Kidney (tissue), 14 donors: Measurements from ENCODE around the gene MLLT1. TPM values are rescaled to one million over a fixed set of nuclear protein-coding genes. Genes with fewer than 3 reads are reported as not detected.

ENCODE experiments used
- DNase-seq, 5 donors: peaks; one replicate each; pipeline ENCODE4 v3.0.0-alpha.2; 2013 to 2020
- FAIRE-seq: peaks from 2 replicates; lab custom pipeline; 2012; peaks lifted over from hg19 to GRCh38; lab: Jason Lieb, UNC
- H3K27ac ChIP-seq, 2 donors: one replicate each; pipeline ENCODE4 v1.7.0; 2013; ENCODE audit warnings: low read depth in 2 of 2, low read length in 2 of 2, inconsistent platforms in 1 of 2
- H3K27me3 ChIP-seq: one replicate; pipeline ENCODE4 v1.7.1; 2013; ENCODE audit warnings: low read length, inconsistent platforms; ENCODE audit not compliant: control insufficient read depth, insufficient read depth
- H3K36me3 ChIP-seq, 3 donors: one replicate each; pipeline versions ENCODE4 v1.7.0 to v1.7.1; 2013; ENCODE audit warnings: low read length in 3 of 3, control low read depth in 1 of 3, inconsistent platforms in 1 of 3; ENCODE audit not compliant: insufficient read depth in 3 of 3, control insufficient read depth in 2 of 3
- H3K4me1 ChIP-seq, 3 donors: one replicate each; pipeline versions ENCODE4 v1.7.0 to v1.7.1; 2013; ENCODE audit warnings: low read length in 3 of 3, inconsistent platforms in 1 of 3, low read depth in 1 of 3; ENCODE audit not compliant: control insufficient read depth in 2 of 3, insufficient read depth in 2 of 3
- H3K4me3 ChIP-seq, 3 donors: one replicate each; pipeline versions ENCODE4 v1.7.0 to v1.8.1; 2013; ENCODE audit warnings: low read length in 3 of 3, control low read depth in 1 of 3, inconsistent platforms in 1 of 3
- H3K9ac ChIP-seq, 3 donors: one replicate each; pipeline versions ENCODE4 v1.7.0 to v1.7.1; 2013; ENCODE audit warnings: low read length in 3 of 3, control low read depth in 1 of 3, inconsistent platforms in 1 of 3
- H3K9me3 ChIP-seq, 3 donors: one replicate each; pipeline versions ENCODE4 v1.7.0 to v1.7.1; 2013; ENCODE audit warnings: low read length in 3 of 3, control low read depth in 1 of 3, inconsistent platforms in 1 of 3; ENCODE audit not compliant: control insufficient read depth in 2 of 3, insufficient read depth in 1 of 3
- CTCF ChIP-seq: IDR thresholded peaks from 3 replicates; pipeline ENCODE4 v1.5.1; 2012; ENCODE audit warnings: mild to moderate bottlenecking, moderate library complexity, borderline replicate concordance; ENCODE audit not compliant: insufficient read depth; ENCODE audit errors: extremely low read depth
- intact Hi-C: fragments of 100-400 bp; cut with DNase I; formaldehyde crosslinking; loops from one replicate; pipeline ENCODE4 v1.11.1; 2022
- polyA plus RNA-seq: library from polyadenylated mRNA; stranded (reverse); fragments of 350-450 nt; fragmentation: Illumina TruSeq; extraction: RNeasy Lipid Tissue Mini Kit (QIAGEN cat#74804); gene quantifications from one replicate; pipeline ENCODE4 v1.2.3, GENCODE V29; 2014; ENCODE audit warnings: low read depth, low replicate concordance; ENCODE audit not compliant: insufficient read depth
- total RNA-seq: library from RNA; stranded (reverse); fragmentation: NEBNext Ultra II Directional; extraction: Animal tissue kit (Norgen Biotek cat#: 25700); gene quantifications from one replicate; pipeline ENCODE4 v1.2.1, GENCODE V29; 2021
- donor health status: control.
- donor health status: control.
- donor health status: control.
- donor health status: control.
- donor health status: control.
- donor health status: DM: yes; HTN: yes; CAD: no.
- donor health status: Normal renal cell carcinoma (clear cell type).

MLLT1 gene
- total and polyA plus RNA-seq, 2 donors from 2014 or later, result 32.0 to 53.2 TPM

- Histone ChIP-seq H3K4me1 (peaks cover 0 to 47% (median 11%) of the 10 kb centered on the region in 3 donors), H3K27ac (no peak overlapping the region), H3K9ac (no peak overlapping the region), H3K4me3 (no peak overlapping the region), H3K9me3 (no peaks in the 10 kb centered on the region), H3K27me3 (no peaks in the 10 kb centered on the region), H3K36me3 (peaks cover 0 to 11% (median 0%) of the 10 kb centered on the region in 3 donors)
- intact Hi-C loops, result no loop called here
- no peak for TF ChIP-seq CTCF
- DNase-seq (peak in 3 of 5 donors; percentile 39 to 91 (median 84)), FAIRE-seq (no peak)
Measured at GRCh38 chr19:6220385-6221191, 59.2 kb downstream of the MLLT1 start.

DNA sequence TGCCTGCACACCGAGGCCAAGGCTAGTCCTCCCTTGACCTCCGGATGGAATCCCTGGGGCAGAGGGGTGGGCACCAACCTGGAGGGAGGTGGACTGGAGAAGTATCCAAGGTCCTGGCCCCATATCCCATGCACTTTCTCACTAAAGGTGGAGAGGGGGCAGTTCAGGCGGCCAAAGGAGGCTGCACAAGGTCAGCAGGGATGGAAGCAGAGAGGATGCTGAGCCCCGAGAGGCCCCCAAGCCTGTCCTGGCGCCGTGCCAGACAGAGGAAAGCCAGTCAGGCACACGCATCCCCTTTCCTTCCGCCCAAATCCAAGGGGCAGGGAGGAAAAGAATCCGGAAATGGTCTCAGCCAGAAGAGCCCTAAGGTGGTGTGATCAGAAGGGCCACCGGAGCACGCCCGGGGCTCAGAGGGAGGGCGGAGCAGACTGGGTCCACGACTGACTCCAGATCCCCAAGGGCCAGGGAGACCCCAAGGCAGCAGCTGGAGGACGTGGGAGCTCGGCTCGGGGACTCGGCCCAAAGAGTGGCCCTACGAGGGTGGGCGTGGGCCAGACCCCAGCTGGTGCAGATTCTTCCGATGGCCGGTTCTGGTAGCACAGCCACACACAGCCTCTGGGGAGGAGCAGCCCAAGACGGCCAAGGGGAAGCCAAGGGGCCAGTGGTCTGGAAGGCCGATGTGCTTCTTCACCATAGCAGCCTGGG lies 60.0 kb downstream of the MLLT1 start:
- no peaks in the 10 kb centered on the region for H3K9me3 ChIP-seq
- FAIRE-seq (no peak), DNase-seq (peak in 3 of 5 donors; percentile 63 to 72 (median 66))
- no peak overlapping the region for H3K4me3 ChIP-seq
- no peak for TF ChIP-seq CTCF
- intact Hi-C loops, result no loop called here
- H3K9ac ChIP-seq, result no peak overlapping the region
- H3K27ac ChIP-seq, result no peak overlapping the region
- H3K36me3 ChIP-seq, result peaks cover 0 to 10% (median 0%) of the 10 kb centered on the region in 3 donors
- H3K27me3 ChIP-seq, result no peaks in the 10 kb centered on the region
- H3K4me1 ChIP-seq, result peaks cover 0 to 45% (median 11%) of the 10 kb centered on the region in 3 donors

- Histone ChIP-seq H3K9me3 (no peaks in the 10 kb centered on the region), H3K27ac (no peak overlapping the region), H3K9ac (no peak overlapping the region), H3K4me3 (no peak overlapping the region), H3K27me3 (no peaks in the 10 kb centered on the region), H3K4me1 (peaks cover 0 to 40% (median 11%) of the 10 kb centered on the region in 3 donors), H3K36me3 (peaks cover 0 to 10% (median 0%) of the 10 kb centered on the region in 3 donors)
- intact Hi-C loops, result no loop called here
- peak in 2 of 5 donors; percentile 59 to 70 for DNase-seq
- no peak for TF ChIP-seq CTCF
- FAIRE-seq, result no peak
Measured at GRCh38 chr19:6219147-6219525, 60.6 kb downstream of the MLLT1 start.
